OCI-LY1 (cell line): ENCODE results near the gene LAMB2.

Source experiments
- H2AFZ ChIP-seq: fragments of 200-600 bp; sonication (generic), shearing (Covaris generic); 2 replicates; pipeline ENCODE4 v1.6.0; 2014; ENCODE audit warnings: antibody characterized with exemption, mild to moderate bottlenecking, low read length
- H3F3A ChIP-seq: fragments of 200-600 bp; sonication (generic), shearing (Covaris generic); 2 replicates; pipeline ENCODE4 v1.6.0; 2014; ENCODE audit warnings: mild to moderate bottlenecking, antibody characterized with exemption, low read length, moderate library complexity; ENCODE audit not compliant: insufficient read depth
- H3K27ac ChIP-seq: fragments of 200-600 bp; sonication (generic); 2 replicates; pipeline ENCODE4 v1.5.1; 2014; ENCODE audit warnings: low read length, mixed run types, mild to moderate bottlenecking, low read depth; ENCODE audit not compliant: poor library complexity, severe bottlenecking
- H3K27me3 ChIP-seq: fragments of 200-600 bp; sonication (generic); 2 replicates; pipeline ENCODE4 v1.6.0; 2014; ENCODE audit warnings: antibody characterized with exemption, mild to moderate bottlenecking, low read length, moderate library complexity; ENCODE audit not compliant: insufficient read depth
- H3K36me3 ChIP-seq: fragments of 200-600 bp; sonication (generic); 2 replicates; pipeline ENCODE4 v1.6.1; 2014; ENCODE audit warnings: mild to moderate bottlenecking, antibody characterized with exemption, low read length, moderate library complexity, mixed read lengths; ENCODE audit not compliant: insufficient read depth
- H3K4me1 ChIP-seq: fragments of 200-600 bp; sonication (generic); 2 replicates; pipeline ENCODE4 v1.5.1; 2014; ENCODE audit warnings: mild to moderate bottlenecking, low read length, moderate library complexity; ENCODE audit not compliant: insufficient read depth, severe bottlenecking
- H3K4me2 ChIP-seq: fragments of 200-600 bp; sonication (generic), shearing (Covaris generic); 2 replicates; pipeline ENCODE4 v1.6.1; 2014; ENCODE audit warnings: low read length
- H3K4me3 ChIP-seq: fragments of 200-600 bp; sonication (generic); 2 replicates; pipeline ENCODE4 v1.5.1; 2014; ENCODE audit warnings: low read length, low read depth, mild to moderate bottlenecking, mixed read lengths; ENCODE audit not compliant: poor library complexity, severe bottlenecking
- H3K79me2 ChIP-seq: fragments of 200-600 bp; shearing (Covaris generic); 2 replicates; pipeline ENCODE4 v1.6.1; 2016; ENCODE audit warnings: mixed run types, low read length, mixed read lengths; ENCODE audit not compliant: insufficient read depth
- H3K9ac ChIP-seq: fragments of 200-600 bp; sonication (generic), shearing (Covaris generic); 2 replicates; pipeline ENCODE4 v1.6.1; 2014; ENCODE audit warnings: mild to moderate bottlenecking, low read length, mixed read lengths
- H3K9me2 ChIP-seq: fragments of 200-600 bp; sonication (generic), shearing (Covaris generic); 2 replicates; pipeline ENCODE4 v1.6.1; 2014; ENCODE audit warnings: low read depth, mild to moderate bottlenecking, low read length, mixed read lengths
- H3K9me3 ChIP-seq: fragments of 200-600 bp; shearing (Covaris generic); 2 replicates; pipeline ENCODE4 v1.6.1; 2014; ENCODE audit warnings: low read length, mixed read lengths
- H4K20me1 ChIP-seq: fragments of 200-600 bp; sonication (generic), shearing (Covaris generic); 2 replicates; pipeline ENCODE4 v1.6.0; 2016; ENCODE audit warnings: mild to moderate bottlenecking, low read length; ENCODE audit not compliant: insufficient read depth
- CTCF ChIP-seq: fragments of 200-600 bp; sonication (generic), shearing (Covaris generic); IDR thresholded peaks from 2 replicates; pipeline ENCODE4 v1.5.1; 2017; ENCODE audit warnings: mild to moderate bottlenecking, antibody characterized with exemption, low read length, moderate library complexity, mixed read lengths
- EZH2 ChIP-seq: fragments of 200-600 bp; sonication (generic), shearing (Covaris generic); IDR thresholded peaks from 2 replicates; pipeline ENCODE4 v1.8.0; 2017; ENCODE audit warnings: borderline replicate concordance, mixed run types, mild to moderate bottlenecking, antibody characterized with exemption, low read length, moderate library complexity, mixed read lengths

Gene LAMB2

DNA sequence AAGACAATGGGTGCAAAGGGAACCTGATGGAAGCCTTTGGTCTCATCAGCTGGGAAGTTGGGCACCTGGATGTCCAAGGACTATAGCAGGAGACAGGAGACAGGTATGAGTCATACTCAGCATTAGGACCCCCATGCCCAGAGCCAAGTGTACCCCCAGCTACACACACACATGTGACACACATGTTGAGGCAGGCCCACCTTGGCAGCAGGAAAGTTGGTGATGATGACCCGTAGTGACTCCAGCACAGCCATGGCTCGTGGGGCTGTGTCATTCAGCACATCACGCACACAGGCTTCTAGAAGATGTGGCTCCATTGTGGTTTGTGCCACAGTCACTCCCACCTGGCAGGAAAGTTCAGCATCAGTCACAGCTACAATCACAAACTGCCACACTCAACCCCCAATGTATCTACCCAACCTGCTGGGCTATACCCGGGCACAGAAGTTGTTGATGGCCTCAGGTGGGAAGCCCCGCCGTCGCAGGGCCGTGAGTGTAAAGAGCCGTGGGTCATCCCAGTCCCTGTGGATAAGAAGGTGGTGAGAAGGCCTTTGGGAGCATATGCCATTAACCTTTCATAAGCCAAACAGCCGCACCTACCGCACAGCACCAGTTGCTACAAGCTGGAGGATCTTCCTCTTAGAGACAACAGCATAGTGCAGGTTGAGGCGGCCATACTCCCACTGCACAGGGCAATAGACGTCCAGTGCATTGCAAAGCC lies 33.8 kb downstream of the LAMB2 start:
- Histone ChIP-seq H3K9me3 (no peaks in the 10 kb centered on the region), H4K20me1 (no peaks in the 10 kb centered on the region), H3K4me2 (no peak overlapping the region), H3K9me2 (no peaks in the 10 kb centered on the region), H3K4me3 (no peak overlapping the region), H3K27ac (no peak overlapping the region), H3K4me1 (peaks cover 17% of the 10 kb centered on the region), H3F3A (no peaks in the 10 kb centered on the region), H3K36me3 (peaks cover 70% of the 10 kb centered on the region), H3K9ac (no peak overlapping the region), H3K27me3 (no peaks in the 10 kb centered on the region), H3K79me2 (peaks cover 8% of the 10 kb centered on the region; the same call in 1 of the 2 replicates), H2AFZ (no peak overlapping the region)
- TF ChIP-seq EZH2, result no peak
- TF ChIP-seq CTCF, result no peak

- TF ChIP-seq EZH2 (no peak), CTCF (no peak)
- Histone ChIP-seq H3K9me2 (no peaks in the 10 kb centered on the region), H4K20me1 (no peaks in the 10 kb centered on the region), H3F3A (no peaks in the 10 kb centered on the region), H3K36me3 (peaks cover 70% of the 10 kb centered on the region), H3K4me3 (no peak overlapping the region), H3K9me3 (no peaks in the 10 kb centered on the region), H3K27me3 (no peaks in the 10 kb centered on the region), H3K4me2 (no peak overlapping the region), H3K79me2 (peaks cover 2% of the 10 kb centered on the region; the same call in 1 of the 2 replicates), H3K9ac (no peak overlapping the region), H2AFZ (no peak overlapping the region), H3K27ac (no peak overlapping the region), H3K4me1 (peaks cover 11% of the 10 kb centered on the region)
These were observed 34.4 kb downstream of the LAMB2 start for GRCh38 chr3:49098429-49098828.

DNA sequence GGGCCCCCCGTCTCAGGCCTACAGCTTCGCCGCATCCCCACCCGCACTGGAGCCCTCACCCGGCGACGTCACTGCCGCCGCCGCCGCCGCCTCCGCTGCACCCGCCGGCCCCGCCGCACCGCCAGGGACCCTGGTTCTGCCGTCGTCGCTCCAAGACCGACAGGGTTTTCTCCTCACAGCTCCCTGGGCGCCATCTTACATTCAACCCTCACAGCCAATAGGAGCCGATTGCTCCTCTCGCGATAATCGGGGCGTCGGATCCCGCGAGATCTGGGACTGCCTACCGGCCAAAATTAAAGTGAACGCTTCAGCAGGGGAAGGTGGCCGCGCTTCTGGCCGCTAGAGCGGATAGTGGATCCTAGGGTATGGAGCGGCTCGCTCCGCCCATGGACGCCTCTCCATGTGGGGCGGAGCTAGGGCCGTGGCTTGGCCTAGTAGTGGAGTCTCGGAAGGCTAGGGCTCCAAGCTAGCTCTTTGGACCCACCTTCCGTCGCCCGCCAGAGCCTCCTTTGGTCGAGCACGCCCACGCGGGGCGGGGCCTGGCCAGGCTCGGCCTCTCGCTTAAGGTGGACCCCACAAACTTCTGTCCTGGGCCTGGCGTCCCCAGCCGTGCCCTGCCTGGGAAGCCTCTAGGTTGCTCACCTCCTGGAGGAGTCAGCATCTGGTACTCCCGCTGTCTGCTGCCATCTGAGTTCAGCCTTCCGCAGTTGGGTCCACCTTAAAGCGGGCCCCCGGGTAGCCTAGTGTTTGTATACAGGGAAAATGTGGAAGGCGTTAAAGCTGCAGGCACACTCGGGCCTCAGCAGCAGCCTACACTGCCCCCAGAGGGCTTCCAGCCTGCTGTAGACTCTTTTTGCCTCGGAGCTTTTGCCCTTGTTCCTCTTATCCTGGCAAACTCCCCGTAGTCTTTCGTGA lies 38.7 kb downstream of the LAMB2 start, which contains the start of gene QRICH1:
QRICH1 (minus strand) TSS at position 219 of the 915 bp plus-strand sequence. CDS start 17,054 bp downstream, outside the sequence.
- Histone ChIP-seq H3K79me2 (peaks cover 40% of the 10 kb centered on the region), H3K4me3 (peak within 1 kb of the TSS; percentile 93), H2AFZ (no peak within 1 kb of the TSS), H3K4me1 (peaks cover 25% of the 10 kb centered on the region), H3K27ac (peak within 1 kb of the TSS; percentile 88), H3K36me3 (peaks cover 48% of the 10 kb centered on the region), H3F3A (no peaks in the 10 kb centered on the region), H3K27me3 (no peaks in the 10 kb centered on the region), H4K20me1 (no peaks in the 10 kb centered on the region), H3K9ac (peak within 1 kb of the TSS; percentile 93), H3K9me2 (no peaks in the 10 kb centered on the region), H3K9me3 (no peaks in the 10 kb centered on the region), H3K4me2 (peak within 1 kb of the TSS; percentile 92)
- TF ChIP-seq CTCF (peak; percentile 63), EZH2 (no peak)
